OCI-LY3 (cell line): Measurements from ENCODE around the gene CDC40.

ENCODE experiments used
- EZH2phosphoT487 ChIP-seq: fragments of 200-600 bp; shearing (Covaris generic); IDR thresholded peaks from 2 replicates; pipeline ENCODE4 v1.6.1; 2018; ENCODE audit warnings: antibody characterized with exemption, mixed run types, low read depth
- TF ChIP-seq, protein P1 (sequence below): fragments of 200-600, 300-600 bp; sonication (generic); IDR thresholded peaks from 2 replicates; pipeline ENCODE4 v1.5.1; 2014; ENCODE audit warnings: antibody characterized with exemption, low read length, low read depth

DNA sequence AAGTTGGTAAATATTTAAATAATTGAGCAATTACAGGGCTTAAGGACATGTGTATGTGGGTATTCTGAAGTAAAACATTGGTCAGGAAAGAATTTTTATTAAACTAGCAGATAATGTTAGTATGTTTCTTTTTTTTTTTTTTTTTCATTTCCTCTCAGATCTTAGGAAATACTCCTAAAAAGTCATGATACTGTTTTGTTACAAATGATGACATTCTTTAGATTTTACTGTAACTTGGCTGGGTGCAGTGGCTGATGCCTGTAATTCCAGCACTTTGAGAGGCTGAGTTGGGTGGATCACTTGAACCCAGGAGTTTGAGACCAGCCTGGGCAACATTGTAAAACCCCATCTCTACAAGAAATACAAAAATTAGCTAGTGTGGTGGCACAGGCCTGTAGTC, 41.5 kb downstream of the CDC40 start:
- TF ChIP-seq, protein P1, sequence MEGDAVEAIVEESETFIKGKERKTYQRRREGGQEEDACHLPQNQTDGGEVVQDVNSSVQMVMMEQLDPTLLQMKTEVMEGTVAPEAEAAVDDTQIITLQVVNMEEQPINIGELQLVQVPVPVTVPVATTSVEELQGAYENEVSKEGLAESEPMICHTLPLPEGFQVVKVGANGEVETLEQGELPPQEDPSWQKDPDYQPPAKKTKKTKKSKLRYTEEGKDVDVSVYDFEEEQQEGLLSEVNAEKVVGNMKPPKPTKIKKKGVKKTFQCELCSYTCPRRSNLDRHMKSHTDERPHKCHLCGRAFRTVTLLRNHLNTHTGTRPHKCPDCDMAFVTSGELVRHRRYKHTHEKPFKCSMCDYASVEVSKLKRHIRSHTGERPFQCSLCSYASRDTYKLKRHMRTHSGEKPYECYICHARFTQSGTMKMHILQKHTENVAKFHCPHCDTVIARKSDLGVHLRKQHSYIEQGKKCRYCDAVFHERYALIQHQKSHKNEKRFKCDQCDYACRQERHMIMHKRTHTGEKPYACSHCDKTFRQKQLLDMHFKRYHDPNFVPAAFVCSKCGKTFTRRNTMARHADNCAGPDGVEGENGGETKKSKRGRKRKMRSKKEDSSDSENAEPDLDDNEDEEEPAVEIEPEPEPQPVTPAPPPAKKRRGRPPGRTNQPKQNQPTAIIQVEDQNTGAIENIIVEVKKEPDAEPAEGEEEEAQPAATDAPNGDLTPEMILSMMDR, result no peak
- no peak for TF ChIP-seq EZH2phosphoT487
